Memory B cell (primary cell): ENCODE results near the gene CEP63.

Experiments used
- ATAC-seq: fragments of 150-1000 bp; cut with Tn5 transposase; 2 replicates; pipeline ENCODE4 v1.10.0; 2021; ENCODE audit warnings: low read depth, mild to moderate bottlenecking, moderate library complexity
- DNase-seq, 2 donors: peaks; one replicate each; pipeline ENCODE4 v3.0.0; 2022; ENCODE audit warnings: low spot score in 2 of 2
- H3K27ac Mint-ChIP-seq: one replicate; pipeline ENCODE4 v1.8.0; 2022; ENCODE audit warnings: mild to moderate bottlenecking, moderate library complexity, mixed read lengths
- H3K27me3 Mint-ChIP-seq: one replicate; pipeline ENCODE4 v1.8.0; 2022; ENCODE audit warnings: mixed read lengths
- H3K36me3 Mint-ChIP-seq: one replicate; pipeline ENCODE4 v1.8.0; 2022; ENCODE audit warnings: mild to moderate bottlenecking, mixed read lengths
- H3K4me1 Mint-ChIP-seq: one replicate; pipeline ENCODE4 v1.8.0; 2022; ENCODE audit warnings: mixed read lengths
- H3K4me3 Mint-ChIP-seq: one replicate; pipeline ENCODE4 v1.8.0; 2022; ENCODE audit warnings: mild to moderate bottlenecking, moderate library complexity, mixed read lengths
- H3K9me3 Mint-ChIP-seq: one replicate; pipeline ENCODE4 v1.8.0; 2022; ENCODE audit warnings: mixed read lengths

Gene CEP63

GRCh38 chr3:134477938-134478337 is 7.9 kb upstream of the CEP63 start:
- DNase-seq (no peak), ATAC-seq (no peak)
- H3K36me3 Mint-ChIP-seq, result peaks cover 18% of the 10 kb centered on the region
- no peaks in the 10 kb centered on the region for H3K9me3 Mint-ChIP-seq
- H3K27me3 Mint-ChIP-seq, result no peaks in the 10 kb centered on the region
- H3K27ac Mint-ChIP-seq, result no peak overlapping the region
- H3K4me1 Mint-ChIP-seq, result peaks cover 7% of the 10 kb centered on the region
- no peak overlapping the region for H3K4me3 Mint-ChIP-seq

- H3K27ac Mint-ChIP-seq, result no peak overlapping the region
- no peak for ATAC-seq
- no peak for DNase-seq
- H3K4me3 Mint-ChIP-seq, result no peak overlapping the region
- H3K4me1 Mint-ChIP-seq, result peaks cover 16% of the 10 kb centered on the region
- no peaks in the 10 kb centered on the region for H3K9me3 Mint-ChIP-seq
- no peaks in the 10 kb centered on the region for H3K27me3 Mint-ChIP-seq
- H3K36me3 Mint-ChIP-seq, result peaks cover 22% of the 10 kb centered on the region
These were observed 5.3 kb upstream of the CEP63 start for GRCh38 chr3:134480546-134480945.

- Mint-ChIP-seq H3K36me3 (peaks cover 22% of the 10 kb centered on the region), H3K4me1 (peaks cover 16% of the 10 kb centered on the region)
- DNase-seq, result no peak
These were observed 4.7 kb upstream of the CEP63 start for GRCh38 chr3:134481166-134481565.

DNA sequence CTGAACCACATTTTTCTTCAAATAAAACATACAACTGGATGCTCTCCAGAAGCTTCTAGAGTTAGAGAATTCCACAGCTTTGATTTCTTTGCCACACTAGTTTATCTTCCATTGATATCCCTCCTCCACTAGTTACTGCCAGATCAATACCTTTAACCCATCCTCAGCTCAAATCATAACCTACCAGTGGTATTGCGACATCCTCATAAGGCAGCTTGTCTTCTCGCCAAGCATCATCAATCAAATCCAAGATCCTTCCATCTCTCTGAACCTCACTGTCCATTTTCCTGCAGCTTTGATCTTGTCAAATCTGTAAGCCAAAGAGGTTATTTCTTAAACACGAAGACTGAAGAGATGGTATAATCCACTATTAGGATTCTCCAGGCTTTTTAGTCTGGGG is 3.2 kb upstream of the CEP63 start:
- H3K27me3 Mint-ChIP-seq, result no peaks in the 10 kb centered on the region
- ATAC-seq, result no peak

More at GRCh38 chr3:134481166-134481565, 4.7 kb upstream of the CEP63 start:
- no peak for ATAC-seq
- no peaks in the 10 kb centered on the region for H3K9me3 Mint-ChIP-seq
- no peaks in the 10 kb centered on the region for H3K27me3 Mint-ChIP-seq
- no peak overlapping the region for H3K4me3 Mint-ChIP-seq
- H3K27ac Mint-ChIP-seq, result no peak overlapping the region

DNA sequence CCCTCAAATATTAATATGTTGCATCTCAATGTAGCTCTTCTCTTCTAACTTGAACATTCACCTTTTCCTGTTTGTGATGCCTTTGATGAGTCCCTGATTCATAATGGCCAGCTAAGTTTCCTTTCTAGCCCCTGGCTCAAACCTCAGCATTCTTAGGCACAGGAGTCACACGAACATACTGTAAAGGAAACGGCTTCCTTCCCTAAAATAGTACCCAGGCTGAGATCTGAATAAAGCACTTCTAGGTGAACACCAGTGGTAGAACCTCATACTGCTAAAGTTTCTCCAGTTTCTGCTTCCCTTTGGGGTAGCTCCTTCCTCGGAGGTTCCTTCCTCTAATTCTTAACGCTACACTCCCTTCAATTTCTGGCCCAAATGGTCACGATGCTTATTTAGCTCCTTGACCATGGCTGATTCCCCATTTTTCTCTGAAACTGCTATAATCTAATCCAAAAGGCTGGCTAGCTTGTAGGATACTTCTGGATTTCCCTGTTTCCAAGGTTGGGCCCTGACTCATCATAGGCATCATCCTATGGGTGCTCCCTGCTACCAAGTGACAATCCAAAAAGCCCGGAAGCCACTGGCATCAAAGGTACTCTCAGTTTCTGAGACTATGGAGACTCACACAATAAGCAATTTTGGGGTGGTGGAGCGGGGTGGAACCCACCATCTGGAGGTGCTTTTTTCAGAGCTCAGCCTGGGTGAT is 2.5 kb upstream of the CEP63 start:
- no peaks in the 10 kb centered on the region for H3K27me3 Mint-ChIP-seq
- H3K4me3 Mint-ChIP-seq, result peak overlapping the region; percentile 43
- H3K9me3 Mint-ChIP-seq, result no peaks in the 10 kb centered on the region
- H3K4me1 Mint-ChIP-seq, result peaks cover 29% of the 10 kb centered on the region
- no peak overlapping the region for H3K27ac Mint-ChIP-seq
- peaks cover 16% of the 10 kb centered on the region for H3K36me3 Mint-ChIP-seq
- ATAC-seq (no peak), DNase-seq (no peak)

More for the DNA sequence above, 3.2 kb upstream of the CEP63 start:
- Mint-ChIP-seq H3K4me1 (peaks cover 26% of the 10 kb centered on the region), H3K9me3 (no peaks in the 10 kb centered on the region), H3K4me3 (no peak overlapping the region), H3K27ac (no peak overlapping the region), H3K36me3 (peaks cover 18% of the 10 kb centered on the region)
- DNase-seq, result no peak

DNA sequence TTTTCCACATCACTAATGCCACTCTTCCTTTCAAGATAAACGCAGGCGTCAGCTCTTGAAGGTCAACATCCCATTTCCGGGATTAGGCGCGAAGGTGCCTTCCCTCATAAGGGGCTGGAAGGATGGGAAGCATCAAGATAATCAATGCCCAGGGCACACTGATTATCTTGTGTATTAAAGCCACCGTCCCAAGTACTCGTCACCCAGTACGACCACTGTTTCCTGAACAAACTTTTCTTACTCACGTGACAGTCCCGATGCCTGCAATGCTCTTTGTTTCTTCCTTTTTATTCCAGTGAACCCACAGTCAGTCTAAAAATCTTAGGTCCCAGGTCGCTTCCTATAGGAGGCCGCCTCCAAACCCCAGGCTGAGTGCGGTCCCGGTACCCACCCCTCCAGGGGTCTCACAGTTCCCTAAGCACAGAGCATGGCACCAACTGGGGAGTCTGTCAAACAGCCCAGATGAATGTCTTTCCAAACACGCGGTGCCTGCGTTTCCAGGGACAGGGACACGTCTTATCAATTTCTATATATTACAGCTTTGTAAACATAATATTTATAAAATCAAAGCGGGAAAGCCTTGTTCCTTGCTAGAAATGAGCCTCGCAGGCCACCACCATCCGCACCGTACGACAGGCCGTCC is 661 bp upstream of the CEP63 start:
- no peak for ATAC-seq

GRCh38 chr3:134486577-134487041 is 752 bp downstream of the CEP63 start:
- ATAC-seq (no peak), DNase-seq (no peak)
- Mint-ChIP-seq H3K4me1 (peaks cover 31% of the 10 kb centered on the region), H3K36me3 (peaks cover 8% of the 10 kb centered on the region), H3K27me3 (no peaks in the 10 kb centered on the region), H3K4me3 (peak overlapping the region; percentile 98), H3K27ac (peak overlapping the region; percentile 93), H3K9me3 (no peaks in the 10 kb centered on the region)

More for the DNA sequence above, 661 bp upstream of the CEP63 start:
- no peaks in the 10 kb centered on the region for H3K9me3 Mint-ChIP-seq
- H3K36me3 Mint-ChIP-seq, result peaks cover 14% of the 10 kb centered on the region
- H3K27ac Mint-ChIP-seq, result peak overlapping the region; percentile 93
- DNase-seq, result no peak
- peak overlapping the region; percentile 98 for H3K4me3 Mint-ChIP-seq
- H3K4me1 Mint-ChIP-seq, result peaks cover 29% of the 10 kb centered on the region
- no peaks in the 10 kb centered on the region for H3K27me3 Mint-ChIP-seq

- ATAC-seq (peak; percentile 5), DNase-seq (no peak)
- H3K36me3 Mint-ChIP-seq, result peaks cover 7% of the 10 kb centered on the region
- no peaks in the 10 kb centered on the region for H3K9me3 Mint-ChIP-seq
- peaks cover 31% of the 10 kb centered on the region for H3K4me1 Mint-ChIP-seq
- H3K4me3 Mint-ChIP-seq, result peak overlapping the region; percentile 77
- peak overlapping the region; percentile 93 for H3K27ac Mint-ChIP-seq
- no peaks in the 10 kb centered on the region for H3K27me3 Mint-ChIP-seq
These were observed 1.5 kb downstream of the CEP63 start for GRCh38 chr3:134487406-134487805.

DNA sequence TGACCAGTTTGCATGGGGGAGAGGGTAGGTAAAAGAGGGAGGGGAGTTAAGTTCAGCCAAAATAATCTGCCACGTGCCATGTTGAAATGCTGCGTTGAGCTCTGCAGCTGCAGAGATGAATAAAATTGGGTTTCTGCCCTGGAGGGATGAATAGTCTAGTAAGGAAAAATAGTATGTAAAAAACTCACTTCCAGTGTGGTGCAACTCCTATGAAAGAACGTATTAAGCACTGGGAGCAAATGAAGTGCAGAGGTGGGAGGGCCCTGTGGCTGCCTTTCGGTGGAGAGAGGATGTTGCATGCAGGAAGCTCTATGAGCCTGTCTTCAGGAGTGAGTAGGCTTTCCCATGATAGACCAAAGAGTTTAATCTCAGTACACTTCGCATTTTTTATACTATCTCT is 8.6 kb downstream of the CEP63 start:
- H3K27me3 Mint-ChIP-seq, result no peaks in the 10 kb centered on the region
- ATAC-seq, result no peak
- H3K27ac Mint-ChIP-seq, result no peak overlapping the region
- H3K9me3 Mint-ChIP-seq, result no peaks in the 10 kb centered on the region
- no peak for DNase-seq
- H3K4me1 Mint-ChIP-seq, result peaks cover 24% of the 10 kb centered on the region
- H3K36me3 Mint-ChIP-seq, result peaks cover 38% of the 10 kb centered on the region
- H3K4me3 Mint-ChIP-seq, result no peak overlapping the region

DNA sequence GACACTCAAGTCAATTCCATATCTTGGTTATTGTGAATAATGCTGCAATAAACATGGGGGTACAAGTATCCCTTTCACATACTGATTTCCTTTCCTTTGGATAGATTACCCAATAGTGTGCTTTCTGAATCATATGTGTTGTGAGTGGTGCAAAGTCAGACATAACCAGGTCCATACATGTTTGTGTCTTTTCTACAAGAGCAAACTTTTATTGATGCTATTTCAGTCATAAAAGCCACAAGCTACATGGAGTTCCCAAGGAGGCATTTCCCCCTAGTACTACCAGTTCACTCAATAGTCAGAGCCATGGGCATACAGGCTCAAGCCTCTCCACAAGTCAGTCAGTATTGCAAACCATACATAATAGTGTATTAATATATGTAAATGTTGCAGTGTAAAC is 10.1 kb downstream of the CEP63 start:
- peaks cover 25% of the 10 kb centered on the region for H3K4me1 Mint-ChIP-seq
- peaks cover 50% of the 10 kb centered on the region for H3K36me3 Mint-ChIP-seq
- H3K4me3 Mint-ChIP-seq, result no peak overlapping the region
- H3K27ac Mint-ChIP-seq, result no peak overlapping the region
- ATAC-seq (no peak), DNase-seq (no peak)
- no peaks in the 10 kb centered on the region for H3K27me3 Mint-ChIP-seq
- H3K9me3 Mint-ChIP-seq, result peaks cover 4% of the 10 kb centered on the region

DNA sequence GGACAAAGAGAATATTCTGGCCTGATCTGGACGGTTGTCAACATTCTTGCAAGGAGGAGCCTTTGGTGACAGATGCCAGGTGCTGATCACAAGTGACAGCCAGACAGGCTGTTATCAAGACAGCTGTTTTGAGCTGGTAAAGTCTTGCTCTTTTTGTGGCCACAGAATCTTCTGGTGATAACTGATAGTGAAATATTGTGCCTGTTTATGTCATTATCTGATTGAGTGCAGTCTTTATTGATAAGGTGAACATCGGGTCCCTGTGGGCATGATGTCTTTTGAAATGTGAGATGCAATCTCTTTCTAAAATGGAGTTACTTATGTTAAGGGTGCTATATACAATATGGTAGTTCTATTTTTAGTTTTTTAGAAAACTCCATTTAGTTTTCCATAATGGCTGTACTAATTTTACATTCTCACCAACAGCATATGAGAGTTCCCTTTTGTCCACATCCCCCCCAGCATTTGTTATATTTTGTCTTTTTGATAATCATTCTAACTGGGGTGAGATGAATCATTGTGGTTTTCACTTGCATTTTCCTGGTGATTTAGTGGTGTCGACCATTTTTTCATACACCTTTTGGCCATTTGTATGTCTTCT is 10.7 kb downstream of the CEP63 start:
- Mint-ChIP-seq H3K27me3 (no peaks in the 10 kb centered on the region), H3K36me3 (peaks cover 54% of the 10 kb centered on the region), H3K4me1 (peaks cover 26% of the 10 kb centered on the region), H3K27ac (no peak overlapping the region), H3K9me3 (peaks cover 5% of the 10 kb centered on the region), H3K4me3 (no peak overlapping the region)
- DNase-seq, result no peak
- no peak for ATAC-seq

GRCh38 chr3:134503266-134503665 is 17.4 kb downstream of the CEP63 start:
- no peak overlapping the region for H3K27ac Mint-ChIP-seq
- ATAC-seq, result no peak
- no peak for DNase-seq
- peaks cover 28% of the 10 kb centered on the region for H3K4me1 Mint-ChIP-seq
- H3K36me3 Mint-ChIP-seq, result peaks cover 68% of the 10 kb centered on the region
- H3K27me3 Mint-ChIP-seq, result no peaks in the 10 kb centered on the region
- peaks cover 30% of the 10 kb centered on the region for H3K9me3 Mint-ChIP-seq
- no peak overlapping the region for H3K4me3 Mint-ChIP-seq

- no peak for ATAC-seq
- H3K4me1 Mint-ChIP-seq, result peaks cover 19% of the 10 kb centered on the region
These were observed 18.3 kb downstream of the CEP63 start for GRCh38 chr3:134504132-134504531.

DNA sequence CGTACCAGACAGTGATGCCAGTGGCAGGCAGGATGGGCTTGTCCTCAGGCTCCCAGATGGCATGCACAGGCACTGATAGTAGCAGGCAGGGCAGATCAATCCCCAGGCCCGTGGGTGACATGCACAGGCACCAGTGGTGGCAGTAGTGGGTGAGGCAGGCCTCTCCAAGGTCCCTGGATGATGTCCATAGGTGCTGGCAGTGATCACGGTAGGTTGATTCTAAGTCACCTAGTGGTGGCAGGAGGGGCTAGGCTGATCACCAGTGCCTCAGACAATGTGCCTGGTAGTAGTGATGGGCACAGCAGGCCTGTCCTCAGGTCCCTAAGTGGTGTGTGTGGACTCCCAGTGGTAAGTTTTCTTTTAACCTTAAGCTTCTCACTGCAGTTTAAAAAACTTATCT is 19.6 kb downstream of the CEP63 start:
- Mint-ChIP-seq H3K4me3 (no peak overlapping the region), H3K36me3 (peaks cover 66% of the 10 kb centered on the region)
- no peak for DNase-seq

More at GRCh38 chr3:134504132-134504531, 18.3 kb downstream of the CEP63 start:
- no peak for DNase-seq
- no peak overlapping the region for H3K27ac Mint-ChIP-seq
- peaks cover 67% of the 10 kb centered on the region for H3K36me3 Mint-ChIP-seq
- H3K4me3 Mint-ChIP-seq, result no peak overlapping the region
- H3K9me3 Mint-ChIP-seq, result peaks cover 30% of the 10 kb centered on the region
- no peaks in the 10 kb centered on the region for H3K27me3 Mint-ChIP-seq

More for the DNA sequence above, 19.6 kb downstream of the CEP63 start:
- Mint-ChIP-seq H3K4me1 (peaks cover 15% of the 10 kb centered on the region), H3K27ac (no peak overlapping the region), H3K27me3 (no peaks in the 10 kb centered on the region), H3K9me3 (peaks cover 30% of the 10 kb centered on the region)
- ATAC-seq, result no peak
